H1 (cell line): Measurements from ENCODE around the gene KLHL29. TPM values are rescaled to one million over a fixed set of nuclear protein-coding genes. Genes with fewer than 3 reads are reported as not detected.

Experiments used
- CTCF ChIA-PET: fragments of 300-600 bp; sonication (Branson Sonifier 250); formaldehyde crosslinking; loops from one replicate; lab custom pipeline; 2021; ENCODE audit not compliant: partially characterized antibody; lab: Charles Lee
- POLR2A ChIA-PET: fragments of 300-600 bp; sonication (Branson Sonifier 250); formaldehyde crosslinking; loops from one replicate; lab custom pipeline; 2021; ENCODE audit warnings: inconsistent platforms; ENCODE audit not compliant: partially characterized antibody; lab: Charles Lee
- DNase-seq, 2 experiments: peaks; one replicate each; pipeline versions ENCODE4 v3.0.0 to v3.0.0-alpha.2; 2010 to 2022; ENCODE audit warnings: low spot score in 2 of 2, low read depth in 1 of 2, mixed read lengths in 1 of 2
- FAIRE-seq: peaks from 2 replicates; lab custom pipeline; 2011; peaks lifted over from hg19 to GRCh38; lab: Jason Lieb, UNC
- H2AFZ ChIP-seq: 2 replicates; pipeline ENCODE4 v1.8.1; 2012; ENCODE audit warnings: low read length, inconsistent platforms
- H2AK5ac ChIP-seq: 2 replicates; pipeline ENCODE4 v1.6.1; 2013; ENCODE audit warnings: low read depth, low read length
- H2BK120ac ChIP-seq: replicated peaks from 2 replicates; pipeline ENCODE3; 2013; ENCODE audit warnings: low read depth, low read length, inconsistent platforms
- H2BK12ac ChIP-seq: 2 replicates; pipeline ENCODE4 v1.6.1; 2013; ENCODE audit warnings: low read depth, low read length
- H2BK15ac ChIP-seq: 2 replicates; pipeline ENCODE4 v1.6.1; 2013; ENCODE audit warnings: low read length
- H2BK20ac ChIP-seq: 2 replicates; pipeline ENCODE4 v1.6.1; 2013; ENCODE audit warnings: low read length
- H2BK5ac ChIP-seq: 2 replicates; pipeline ENCODE4 v1.6.1; 2013; ENCODE audit warnings: low read depth, low read length
- H3K14ac ChIP-seq: 2 replicates; pipeline ENCODE4 v1.6.1; 2013; ENCODE audit warnings: inconsistent platforms; ENCODE audit not compliant: insufficient read length
- H3K18ac ChIP-seq: 2 replicates; pipeline ENCODE4 v1.6.1; 2013; ENCODE audit warnings: low read length; ENCODE audit errors: extremely low read depth
- H3K23ac ChIP-seq: 2 replicates; pipeline ENCODE4 v1.6.1; 2013; ENCODE audit warnings: inconsistent platforms; ENCODE audit not compliant: insufficient read length
- H3K23me2 ChIP-seq: 2 replicates; pipeline ENCODE4 v1.6.1; 2013; ENCODE audit warnings: low read depth, low read length
- H3K27ac ChIP-seq: 2 replicates; pipeline ENCODE4 v1.6.1; 2011; ENCODE audit warnings: low read depth, low read length, inconsistent platforms
- H3K27me3 ChIP-seq, 4 experiments: replicated peaks in 1 of 4; 1 replicate in 1 of 4; 2 replicates in 3 of 4; pipeline versions ENCODE4 v1.6.1 to v1.8.1; 2011 to 2013; ENCODE audit warnings: low read length in 3 of 4, mild to moderate bottlenecking in 3 of 4, inconsistent platforms in 2 of 4, mixed read lengths in 2 of 4, moderate library complexity in 1 of 4; ENCODE audit not compliant: control insufficient read depth in 3 of 4, insufficient read depth in 3 of 4; ENCODE audit errors: extremely low read depth in 1 of 4
- H3K36me3 ChIP-seq, 4 experiments: 2 replicates each; pipeline versions ENCODE4 v1.6.1 to v1.8.1; 2011 to 2013; ENCODE audit warnings: mild to moderate bottlenecking in 4 of 4, low read length in 3 of 4, moderate library complexity in 2 of 4, control low read depth in 1 of 4, inconsistent platforms in 1 of 4; ENCODE audit not compliant: insufficient read depth in 4 of 4, control insufficient read depth in 2 of 4
- H3K4ac ChIP-seq: replicated peaks from 2 replicates; pipeline ENCODE3; 2013; ENCODE audit warnings: low read length, low read depth, mixed read lengths, inconsistent platforms; ENCODE audit not compliant: insufficient read length
- H3K4me1 ChIP-seq, 4 experiments: replicated peaks in 1 of 4; 1 replicate in 1 of 4; 2 replicates in 3 of 4; pipeline versions ENCODE4 v1.6.1 to v1.8.1; 2011 to 2013; ENCODE audit warnings: low read length in 3 of 4, inconsistent platforms in 2 of 4, mixed read lengths in 1 of 4; ENCODE audit not compliant: insufficient read depth in 4 of 4, control insufficient read depth in 3 of 4
- H3K4me2 ChIP-seq, 2 experiments: 2 replicates each; pipeline versions ENCODE4 v1.6.1 to v1.8.1; 2011 to 2013; ENCODE audit warnings: low read depth in 2 of 2, low read length in 2 of 2, control low read depth in 1 of 2, inconsistent platforms in 1 of 2, mild to moderate bottlenecking in 1 of 2; ENCODE audit not compliant: insufficient read depth in 1 of 2
- H3K4me3 ChIP-seq, 4 experiments: fragments of 200-600, 300-600 bp in 1 of 4; sonication (generic), shearing (Covaris generic), sonication (Bioruptor Twin) in 1 of 4; 2 replicates each; pipeline versions ENCODE4 v1.5.1 to v1.8.1; 2011 to 2016; ENCODE audit warnings: low read length in 4 of 4, low read depth in 3 of 4, control low read depth in 2 of 4, inconsistent platforms in 2 of 4, mild to moderate bottlenecking in 2 of 4, mixed read lengths in 1 of 4, moderate library complexity in 1 of 4; ENCODE audit not compliant: insufficient read depth in 2 of 4; ENCODE audit errors: extremely low read depth in 1 of 4
- H3K56ac ChIP-seq: replicated peaks from 2 replicates; pipeline ENCODE3; 2013; ENCODE audit warnings: low read depth, mild to moderate bottlenecking, mixed read lengths, low read length, inconsistent platforms; ENCODE audit not compliant: insufficient read length
- H3K79me1 ChIP-seq: 2 replicates; pipeline ENCODE4 v1.6.1; 2013; ENCODE audit warnings: low read depth, low read length, control low read depth
- H3K79me2 ChIP-seq, 2 experiments: 2 replicates each; pipeline versions ENCODE4 v1.6.1 to v1.8.1; 2012 to 2013; ENCODE audit warnings: low read length in 2 of 2, mild to moderate bottlenecking in 2 of 2, inconsistent platforms in 1 of 2; ENCODE audit not compliant: insufficient read depth in 2 of 2, control insufficient read depth in 1 of 2
- H3K9ac ChIP-seq, 4 experiments: replicated peaks in 1 of 4; 1 replicate in 1 of 4; 2 replicates in 3 of 4; pipeline versions ENCODE4 v1.6.1 to v1.8.1; 2011 to 2013; ENCODE audit warnings: low read depth in 3 of 4, low read length in 3 of 4, control low read depth in 2 of 4, mild to moderate bottlenecking in 2 of 4, moderate library complexity in 2 of 4, inconsistent platforms in 1 of 4; ENCODE audit errors: extremely low read depth in 1 of 4
- H3K9me3 ChIP-seq, 2 experiments: 2 replicates each; pipeline versions ENCODE4 v1.6.1 to v1.8.1; 2012 to 2013; ENCODE audit warnings: mild to moderate bottlenecking in 2 of 2, moderate library complexity in 2 of 2, control low read depth in 1 of 2, inconsistent platforms in 1 of 2, low read depth in 1 of 2, low read length in 1 of 2, mixed read lengths in 1 of 2; ENCODE audit not compliant: insufficient read depth in 2 of 2
- H4K20me1 ChIP-seq, 2 experiments: replicated peaks in 1 of 2; 2 replicates each; pipeline versions ENCODE3 to v1.8.1; 2011 to 2013; ENCODE audit warnings: inconsistent platforms in 2 of 2, low read length in 2 of 2, mild to moderate bottlenecking in 1 of 2; ENCODE audit not compliant: insufficient read depth in 2 of 2, control insufficient read depth in 1 of 2
- H4K5ac ChIP-seq: 2 replicates; pipeline ENCODE4 v1.6.1; 2013; ENCODE audit warnings: low read length, low read depth, mixed read lengths, inconsistent platforms; ENCODE audit not compliant: insufficient read length
- H4K8ac ChIP-seq: 2 replicates; pipeline ENCODE4 v1.8.0; 2013; ENCODE audit warnings: mild to moderate bottlenecking, moderate library complexity, low read length, inconsistent platforms; ENCODE audit not compliant: insufficient read depth; ENCODE audit errors: extremely low read depth
- H4K91ac ChIP-seq: replicated peaks from 2 replicates; pipeline ENCODE3; 2013; ENCODE audit warnings: low read length, mixed read lengths, inconsistent platforms; ENCODE audit not compliant: insufficient read length
- SIX5 ChIP-seq: IDR thresholded peaks from 2 replicates; pipeline ENCODE4 v1.6.1; 2011; ENCODE audit warnings: mild to moderate bottlenecking, low read depth, low read length
- WGBS, 2 experiments: shearing (Covaris generic) in 1 of 2; methylation state at CpG; one replicate each; pipeline versions ENCODE4 v1.1.6 to v1.1.7; 2013 to 2015; ENCODE audit warnings: low lambda C conversion rate in 2 of 2, mixed read lengths in 2 of 2, inconsistent platforms in 1 of 2, low coverage in 1 of 2, missing lambda C conversion rate in 1 of 2; ENCODE audit not compliant: insufficient replicate concordance in 2 of 2, insufficient coverage in 1 of 2, insufficient read length in 1 of 2; ENCODE audit errors: extremely low coverage in 1 of 2, missing lambda C conversion rate in 1 of 2; 5-methylcytosine and 5-hydroxymethylcytosine counted together
- polyA plus RNA-seq, 7 experiments: library from polyadenylated mRNA; depleted of rRNA in 3 of 7; stranded (reverse) in 5 of 7; unstranded in 2 of 7; fragments of >200 nt in 5 of 7; fragments of 200-250 nt in 2 of 7; gene quantifications; 1 replicate in 5 of 7; 2 replicates in 1 of 7; 4 replicates in 1 of 7; pipeline versions ENCODE4 v1.2.1 to v1.2.3, GENCODE V29; 2011 to 2013; ENCODE audit warnings: missing spikeins in 2 of 7, mixed read lengths in 2 of 7
- total RNA-seq: library from RNA; stranded (reverse); fragmentation: NEBNext Ultra II Directional; extraction: Animal tissue kit (Norgen Biotek cat#: 25700); gene quantifications from 2 replicates; pipeline ENCODE4 v1.2.1, GENCODE V29; 2021

Gene KLHL29
- total and polyA plus RNA-seq, 2 of the 8 experiments (the other 6 are each of a cell fraction or from before 2014, with no cell fraction given), result 1.1 to 4.7 TPM

- H2BK20ac ChIP-seq, result no peak overlapping the region
- H3K27me3 ChIP-seq, result no peaks in the 10 kb centered on the region
- H3K4me1 ChIP-seq, result no peaks in the 10 kb centered on the region; a peak in 1 of 7 replicates
- H4K8ac ChIP-seq, result 0 out of 2 replicates have a peak overlapping the region, but pooled peaks have one; percentile 72
- no peak overlapping the region for H3K27ac ChIP-seq
- H3K79me1 ChIP-seq, result no peaks in the 10 kb centered on the region
- H3K9ac ChIP-seq, result no peak overlapping the region
- H3K4ac ChIP-seq, result no peak overlapping the region
- POLR2A ChIA-PET, result interaction anchor here (1.3 kb wide), 1 partner anchor 9 kb away, joined by 5 read pairs; no protein-coding TSS in a partner anchor
- H4K91ac ChIP-seq, result no peak overlapping the region
- H3K23ac ChIP-seq, result no peak overlapping the region
- no peaks in the 10 kb centered on the region for H3K9me3 ChIP-seq
- CTCF ChIA-PET, result interaction anchor here (0.6 to 3.6 kb wide), 9 partner anchors 9 to 167 kb away, joined by 3 to 19 read pairs (median 3); no protein-coding TSS in a partner anchor
- no peak overlapping the region for H3K4me2 ChIP-seq
- H4K5ac ChIP-seq, result no peak overlapping the region
- H3K4me3 ChIP-seq, result no peak overlapping the region
- H4K20me1 ChIP-seq, result no peaks in the 10 kb centered on the region
- H2BK5ac ChIP-seq, result no peak overlapping the region
- H2BK12ac ChIP-seq, result no peak overlapping the region
- no peak overlapping the region; the same call in 1 of the 2 replicates for H3K18ac ChIP-seq
- H3K36me3 ChIP-seq, result no peaks in the 10 kb centered on the region; a peak in 1 of 8 replicates
- FAIRE-seq (no peak), DNase-seq (no peak)
- no peaks in the 10 kb centered on the region for H3K79me2 ChIP-seq
- 0 out of 2 replicates have a peak overlapping the region, but pooled peaks have one; percentile 53 for H2AK5ac ChIP-seq
- WGBS, 2 experiments, result 84% methylated on average over 19 of the region's 19 CpGs; no CpG with 5 or more reads in 1 of the 2 experiments
- no peak for TF ChIP-seq SIX5
- H3K23me2 ChIP-seq, result no peaks in the 10 kb centered on the region
- H2BK15ac ChIP-seq, result no peak overlapping the region
- no peak overlapping the region for H2BK120ac ChIP-seq
- H2AFZ ChIP-seq, result no peak overlapping the region
- no peak overlapping the region for H3K56ac ChIP-seq
- H3K14ac ChIP-seq, result no peak overlapping the region
Observed at GRCh38 chr2:23655934-23656596, 271.1 kb downstream of the KLHL29 start.
